ENCODE data around the gene CDK2. TPM values are rescaled to one million over a fixed set of nuclear protein-coding genes. Genes with fewer than 3 reads are reported as not detected.

Gene CDK2
- total and polyA plus RNA-seq, 4 donors: 5.1 to 22.6 (median 8.0) TPM

DNA sequence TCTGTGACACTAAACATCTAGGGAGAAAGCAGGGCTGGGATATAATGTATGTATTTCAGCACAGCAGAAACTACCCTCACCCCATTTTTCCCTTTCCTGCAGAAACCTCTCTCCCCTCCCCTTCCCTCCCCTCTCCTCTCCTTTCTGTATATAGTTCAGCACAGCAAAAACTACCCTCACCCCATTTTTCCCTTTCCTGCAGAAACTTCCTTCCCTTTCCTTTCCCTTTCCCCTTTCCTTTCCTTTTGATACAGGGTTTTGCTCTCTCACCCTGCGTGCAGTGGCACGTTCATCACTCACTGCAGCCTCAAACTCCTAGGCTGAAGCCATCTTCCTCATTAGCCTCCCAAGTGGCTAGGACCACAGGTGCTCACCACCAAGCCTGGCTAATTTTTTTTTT lies 2.9 kb upstream of the CDK2 start:
- Histone ChIP-seq H3K9me3 (ENCODE audit: control insufficient read depth in 4 of 4, low read length in 3 of 4) (no peaks in the 10 kb centered on the region), H3K36me3 (ENCODE audit: control insufficient read depth in 4 of 4, insufficient read depth in 3 of 4, low read depth in 1 of 4, low read length in 3 of 4) (no peaks in the 10 kb centered on the region), H3K27me3 (ENCODE audit: control insufficient read depth in 4 of 4, insufficient read depth in 4 of 4, low read length in 3 of 4) (no peaks in the 10 kb centered on the region), H3K4me3 (ENCODE audit: low read depth in 1 of 3, low read length in 3 of 3) (no peak overlapping the region), H3K27ac (ENCODE audit: low read depth in 1 of 2, low read length in 2 of 2) (no peak overlapping the region), H3K9ac (ENCODE audit: low read depth in 1 of 2, low read length in 2 of 2) (no peak overlapping the region), H3K4me1 (ENCODE audit: control insufficient read depth in 4 of 4, insufficient read depth in 4 of 4, low read length in 3 of 4) (peaks cover 7 to 17% (median 11%) of the 10 kb centered on the region in 4 donors)
- WGBS: 88% methylated on average over 2 of the region's 2 CpGs
- no peak for DNase-seq (ENCODE audit: low spot score)
- TF ChIP-seq YY1 (IDR thresholded peaks at IDR 0.05) (no peak), HNF4A (conservative IDR thresholded peaks at IDR 0.05) (no peak), RXRA (IDR thresholded peaks at IDR 0.05) (no peak), SP1 (IDR thresholded peaks at IDR 0.05) (no peak), HNF4G (IDR thresholded peaks at IDR 0.05) (no peak), TAF1 (conservative IDR thresholded peaks at IDR 0.05) (no peak), JUND (IDR thresholded peaks at IDR 0.05) (no peak), GABPA (IDR thresholded peaks at IDR 0.05 in 1 of 2, conservative IDR thresholded peaks at IDR 0.05 in 1 of 2) (no peak), FOXA1 (IDR thresholded peaks at IDR 0.05) (no peak), NR2F2 (IDR thresholded peaks at IDR 0.05) (no peak), FOXA2 (IDR thresholded peaks at IDR 0.05) (no peak), RAD21 (IDR thresholded peaks at IDR 0.05) (no peak)
- TF ChIP-seq, protein P1, sequence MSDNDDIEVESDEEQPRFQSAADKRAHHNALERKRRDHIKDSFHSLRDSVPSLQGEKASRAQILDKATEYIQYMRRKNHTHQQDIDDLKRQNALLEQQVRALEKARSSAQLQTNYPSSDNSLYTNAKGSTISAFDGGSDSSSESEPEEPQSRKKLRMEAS (IDR thresholded peaks at IDR 0.05): no peak

DNA sequence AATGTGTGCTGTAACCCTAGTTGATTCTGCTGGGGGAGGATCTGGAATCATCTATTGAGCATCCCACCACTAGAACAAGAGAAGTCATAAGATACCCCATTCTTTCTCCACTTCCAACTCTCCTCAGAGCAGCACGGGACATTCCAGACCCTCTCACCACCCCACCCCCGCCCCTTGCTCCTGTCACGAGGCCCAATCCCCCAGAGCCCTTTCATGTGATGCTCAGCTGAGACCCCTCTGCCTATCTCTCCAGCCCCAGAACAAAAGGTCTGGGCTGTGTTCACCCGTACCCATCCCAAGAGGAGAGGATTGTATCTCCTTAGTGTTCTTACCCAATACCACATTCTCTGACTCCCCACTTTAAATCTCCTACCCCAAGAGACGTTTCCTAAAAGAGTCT lies 1.4 kb upstream of the CDK2 start:
- peaks cover 0 to 4% (median 0%) of the 10 kb centered on the region in 4 donors for H3K36me3 ChIP-seq (ENCODE audit: control insufficient read depth in 4 of 4, insufficient read depth in 3 of 4, low read depth in 1 of 4, low read length in 3 of 4)
- peaks cover 7 to 17% (median 11%) of the 10 kb centered on the region in 4 donors for H3K4me1 ChIP-seq (ENCODE audit: control insufficient read depth in 4 of 4, insufficient read depth in 4 of 4, low read length in 3 of 4)
- TF ChIP-seq, protein P2, sequence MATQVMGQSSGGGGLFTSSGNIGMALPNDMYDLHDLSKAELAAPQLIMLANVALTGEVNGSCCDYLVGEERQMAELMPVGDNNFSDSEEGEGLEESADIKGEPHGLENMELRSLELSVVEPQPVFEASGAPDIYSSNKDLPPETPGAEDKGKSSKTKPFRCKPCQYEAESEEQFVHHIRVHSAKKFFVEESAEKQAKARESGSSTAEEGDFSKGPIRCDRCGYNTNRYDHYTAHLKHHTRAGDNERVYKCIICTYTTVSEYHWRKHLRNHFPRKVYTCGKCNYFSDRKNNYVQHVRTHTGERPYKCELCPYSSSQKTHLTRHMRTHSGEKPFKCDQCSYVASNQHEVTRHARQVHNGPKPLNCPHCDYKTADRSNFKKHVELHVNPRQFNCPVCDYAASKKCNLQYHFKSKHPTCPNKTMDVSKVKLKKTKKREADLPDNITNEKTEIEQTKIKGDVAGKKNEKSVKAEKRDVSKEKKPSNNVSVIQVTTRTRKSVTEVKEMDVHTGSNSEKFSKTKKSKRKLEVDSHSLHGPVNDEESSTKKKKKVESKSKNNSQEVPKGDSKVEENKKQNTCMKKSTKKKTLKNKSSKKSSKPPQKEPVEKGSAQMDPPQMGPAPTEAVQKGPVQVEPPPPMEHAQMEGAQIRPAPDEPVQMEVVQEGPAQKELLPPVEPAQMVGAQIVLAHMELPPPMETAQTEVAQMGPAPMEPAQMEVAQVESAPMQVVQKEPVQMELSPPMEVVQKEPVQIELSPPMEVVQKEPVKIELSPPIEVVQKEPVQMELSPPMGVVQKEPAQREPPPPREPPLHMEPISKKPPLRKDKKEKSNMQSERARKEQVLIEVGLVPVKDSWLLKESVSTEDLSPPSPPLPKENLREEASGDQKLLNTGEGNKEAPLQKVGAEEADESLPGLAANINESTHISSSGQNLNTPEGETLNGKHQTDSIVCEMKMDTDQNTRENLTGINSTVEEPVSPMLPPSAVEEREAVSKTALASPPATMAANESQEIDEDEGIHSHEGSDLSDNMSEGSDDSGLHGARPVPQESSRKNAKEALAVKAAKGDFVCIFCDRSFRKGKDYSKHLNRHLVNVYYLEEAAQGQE (IDR thresholded peaks at IDR 0.05): no peak
- TF ChIP-seq GABPA (IDR thresholded peaks at IDR 0.05 in 1 of 2, conservative IDR thresholded peaks at IDR 0.05 in 1 of 2) (no peak), JUND (IDR thresholded peaks at IDR 0.05) (no peak)
- TF ChIP-seq, protein P3, sequence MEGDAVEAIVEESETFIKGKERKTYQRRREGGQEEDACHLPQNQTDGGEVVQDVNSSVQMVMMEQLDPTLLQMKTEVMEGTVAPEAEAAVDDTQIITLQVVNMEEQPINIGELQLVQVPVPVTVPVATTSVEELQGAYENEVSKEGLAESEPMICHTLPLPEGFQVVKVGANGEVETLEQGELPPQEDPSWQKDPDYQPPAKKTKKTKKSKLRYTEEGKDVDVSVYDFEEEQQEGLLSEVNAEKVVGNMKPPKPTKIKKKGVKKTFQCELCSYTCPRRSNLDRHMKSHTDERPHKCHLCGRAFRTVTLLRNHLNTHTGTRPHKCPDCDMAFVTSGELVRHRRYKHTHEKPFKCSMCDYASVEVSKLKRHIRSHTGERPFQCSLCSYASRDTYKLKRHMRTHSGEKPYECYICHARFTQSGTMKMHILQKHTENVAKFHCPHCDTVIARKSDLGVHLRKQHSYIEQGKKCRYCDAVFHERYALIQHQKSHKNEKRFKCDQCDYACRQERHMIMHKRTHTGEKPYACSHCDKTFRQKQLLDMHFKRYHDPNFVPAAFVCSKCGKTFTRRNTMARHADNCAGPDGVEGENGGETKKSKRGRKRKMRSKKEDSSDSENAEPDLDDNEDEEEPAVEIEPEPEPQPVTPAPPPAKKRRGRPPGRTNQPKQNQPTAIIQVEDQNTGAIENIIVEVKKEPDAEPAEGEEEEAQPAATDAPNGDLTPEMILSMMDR (IDR thresholded peaks at IDR 0.05; ENCODE audit: low read depth, low read length, missing input control): no peak
- TF ChIP-seq, protein P1 (IDR thresholded peaks at IDR 0.05): no peak
- 89% methylated on average over 5 of the region's 5 CpGs for WGBS
- H3K4me3 ChIP-seq (ENCODE audit: low read depth in 1 of 3, low read length in 3 of 3): no peak overlapping the region
- no peak for DNase-seq (ENCODE audit: low spot score)
- no peak overlapping the region for H3K9ac ChIP-seq (ENCODE audit: low read depth in 1 of 2, low read length in 2 of 2)
- no peaks in the 10 kb centered on the region for H3K27me3 ChIP-seq (ENCODE audit: control insufficient read depth in 4 of 4, insufficient read depth in 4 of 4, low read length in 3 of 4)
- H3K27ac ChIP-seq (ENCODE audit: low read depth in 1 of 2, low read length in 2 of 2): no peak overlapping the region
- no peaks in the 10 kb centered on the region for H3K9me3 ChIP-seq (ENCODE audit: control insufficient read depth in 4 of 4, low read length in 3 of 4)
